Measurements from ENCODE around the gene BMP6.

DNA sequence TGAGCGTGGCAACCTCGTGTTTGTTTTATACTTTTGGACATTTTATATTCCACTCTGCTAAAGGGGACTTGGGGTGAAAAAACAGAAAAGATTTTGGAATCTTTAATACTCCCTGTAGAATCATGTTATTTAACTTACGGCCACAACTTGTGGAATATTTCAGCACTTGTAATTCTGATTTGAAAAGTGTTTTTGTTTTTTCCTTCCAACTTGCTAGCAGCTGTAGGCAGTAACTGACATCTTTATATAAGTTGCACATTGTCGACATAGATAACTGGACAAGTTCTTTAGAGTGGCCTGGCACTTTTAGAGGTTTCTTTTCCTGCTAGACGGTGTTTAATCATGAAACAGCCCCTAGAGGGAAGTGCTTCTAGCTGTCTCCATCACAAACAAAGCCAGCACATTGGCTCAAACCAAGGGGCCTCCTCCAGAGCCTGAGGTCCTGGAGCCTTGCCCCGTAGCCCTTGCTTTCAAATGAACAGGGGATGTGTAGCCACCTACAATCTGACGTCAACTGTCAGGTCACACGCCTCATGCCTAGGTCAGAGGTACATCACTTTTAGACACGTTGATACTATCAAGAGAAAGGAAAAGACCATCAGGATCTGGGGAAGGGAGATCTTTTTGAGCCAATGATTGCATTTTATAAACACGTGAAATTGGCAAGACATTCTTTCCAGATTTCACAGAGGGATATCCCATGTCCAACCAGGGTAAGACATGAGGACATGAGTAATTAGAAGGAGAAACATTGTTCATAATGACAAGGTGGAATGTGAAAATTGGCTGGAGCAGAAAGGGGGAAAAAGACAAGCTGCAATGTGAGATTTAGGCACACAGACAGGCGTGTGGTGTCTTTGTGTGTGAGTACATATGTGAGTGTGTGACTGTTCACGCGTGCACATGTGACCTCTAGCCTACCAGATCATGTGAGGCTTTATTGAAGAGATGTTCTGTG, 92.6 kb downstream of the BMP6 start:
- TF ChIP-seq CTCF (IDR thresholded peaks at IDR 0.05) (no peak), POLR2A (IDR thresholded peaks at IDR 0.05) (no peak), EP300 (IDR thresholded peaks at IDR 0.05) (no peak)

Data from ovary (tissue), 3 donors.